ENCODE data around the gene RAD1. TPM values are rescaled to one million over a fixed set of nuclear protein-coding genes. Genes with fewer than 3 reads are reported as not detected.

RAD1 gene
- total RNA-seq, 4 donors from 2014 or later = 9.5 to 33.0 (median 14.5) TPM

DNA sequence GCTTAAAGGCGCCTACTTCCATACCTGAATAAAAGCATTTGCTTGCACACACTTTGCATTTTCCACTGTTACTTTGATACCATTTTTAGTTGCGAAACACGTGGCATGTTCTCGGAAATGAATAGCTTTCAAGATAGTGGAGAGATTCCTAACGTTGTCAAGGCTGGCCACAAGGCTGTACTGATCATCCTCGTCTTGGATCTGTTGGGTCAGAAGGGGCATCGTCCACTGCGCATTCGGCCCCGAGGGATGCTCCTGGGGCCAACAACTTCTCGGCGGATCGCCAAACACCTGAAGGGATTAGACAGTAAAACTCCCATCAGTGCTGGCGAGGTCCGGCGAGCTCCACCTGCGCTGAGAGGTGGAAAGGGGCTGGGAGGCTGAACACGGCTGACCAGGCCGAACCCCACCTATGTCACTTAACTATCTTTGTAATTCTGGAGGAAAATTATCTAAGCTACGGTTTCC lies 599 bp downstream of the RAD1 start:
- Histone ChIP-seq H3K36me3 (peaks cover 0 to 21% (median 0%) of the 10 kb centered on the region in 3 donors), H3K9me3 (no peaks in the 10 kb centered on the region), H3K4me1 (peaks cover 0 to 27% (median 13%) of the 10 kb centered on the region in 4 donors), H3K27me3 (no peaks in the 10 kb centered on the region), H3K27ac (peak overlapping the region; percentile 78 to 90 (median 88)), H3K4me3 (peak overlapping the region; percentile 77 to 96 (median 86))
- no peak for TF ChIP-seq POLR2A (IDR thresholded peaks at IDR 0.05)
- TF ChIP-seq, protein P1, sequence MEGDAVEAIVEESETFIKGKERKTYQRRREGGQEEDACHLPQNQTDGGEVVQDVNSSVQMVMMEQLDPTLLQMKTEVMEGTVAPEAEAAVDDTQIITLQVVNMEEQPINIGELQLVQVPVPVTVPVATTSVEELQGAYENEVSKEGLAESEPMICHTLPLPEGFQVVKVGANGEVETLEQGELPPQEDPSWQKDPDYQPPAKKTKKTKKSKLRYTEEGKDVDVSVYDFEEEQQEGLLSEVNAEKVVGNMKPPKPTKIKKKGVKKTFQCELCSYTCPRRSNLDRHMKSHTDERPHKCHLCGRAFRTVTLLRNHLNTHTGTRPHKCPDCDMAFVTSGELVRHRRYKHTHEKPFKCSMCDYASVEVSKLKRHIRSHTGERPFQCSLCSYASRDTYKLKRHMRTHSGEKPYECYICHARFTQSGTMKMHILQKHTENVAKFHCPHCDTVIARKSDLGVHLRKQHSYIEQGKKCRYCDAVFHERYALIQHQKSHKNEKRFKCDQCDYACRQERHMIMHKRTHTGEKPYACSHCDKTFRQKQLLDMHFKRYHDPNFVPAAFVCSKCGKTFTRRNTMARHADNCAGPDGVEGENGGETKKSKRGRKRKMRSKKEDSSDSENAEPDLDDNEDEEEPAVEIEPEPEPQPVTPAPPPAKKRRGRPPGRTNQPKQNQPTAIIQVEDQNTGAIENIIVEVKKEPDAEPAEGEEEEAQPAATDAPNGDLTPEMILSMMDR (IDR thresholded peaks at IDR 0.05) = no peak
- peak; percentile 21 to 60 (median 54) for DNase-seq

GRCh38 chr5:34913072-34913471 lies 2.2 kb downstream of the RAD1 start:
- TF ChIP-seq POLR2A (IDR thresholded peaks at IDR 0.05) = no peak
- TF ChIP-seq, protein P1 (IDR thresholded peaks at IDR 0.05) = no peak
- H3K27me3 ChIP-seq = no peaks in the 10 kb centered on the region
- no peak for DNase-seq
- H3K9me3 ChIP-seq = no peaks in the 10 kb centered on the region
- no peak overlapping the region for H3K4me3 ChIP-seq
- H3K27ac ChIP-seq = no peak overlapping the region
- peaks cover 0 to 29% (median 0%) of the 10 kb centered on the region in 3 donors for H3K36me3 ChIP-seq
- peaks cover 0 to 27% (median 13%) of the 10 kb centered on the region in 4 donors for H3K4me1 ChIP-seq

GRCh38 chr5:34905564-34905963 lies 9.7 kb downstream of the RAD1 start:
- no peak for TF ChIP-seq POLR2A (IDR thresholded peaks at IDR 0.05)
- TF ChIP-seq, protein P1 (IDR thresholded peaks at IDR 0.05) = peak in 1 of 6 experiments; percentile 18
- Histone ChIP-seq H3K36me3 (peaks cover 0 to 12% (median 0%) of the 10 kb centered on the region in 3 donors), H3K4me3 (no peak overlapping the region), H3K4me1 (no peaks in the 10 kb centered on the region), H3K27ac (no peak overlapping the region), H3K9me3 (no peaks in the 10 kb centered on the region), H3K27me3 (no peaks in the 10 kb centered on the region)
- no peak for DNase-seq

- Histone ChIP-seq H3K36me3 (peaks cover 0 to under 1% (median 0%) of the 10 kb centered on the region in 3 donors), H3K27me3 (no peaks in the 10 kb centered on the region), H3K9me3 (no peaks in the 10 kb centered on the region), H3K27ac (no peak overlapping the region), H3K4me1 (no peaks in the 10 kb centered on the region), H3K4me3 (no peak overlapping the region)
- no peak for DNase-seq
- no peak for TF ChIP-seq POLR2A (IDR thresholded peaks at IDR 0.05)
- TF ChIP-seq, protein P1 (IDR thresholded peaks at IDR 0.05) = no peak
These were observed 12.0 kb downstream of the RAD1 start for GRCh38 chr5:34903260-34903659.

GRCh38 chr5:34900652-34901051 lies 14.7 kb downstream of the RAD1 start:
- TF ChIP-seq, protein P1 (IDR thresholded peaks at IDR 0.05) = no peak
- no peak for TF ChIP-seq POLR2A (IDR thresholded peaks at IDR 0.05)
- H3K9me3 ChIP-seq = no peaks in the 10 kb centered on the region
- no peak overlapping the region for H3K4me3 ChIP-seq
- no peak overlapping the region for H3K27ac ChIP-seq
- H3K4me1 ChIP-seq = no peaks in the 10 kb centered on the region
- no peaks in the 10 kb centered on the region for H3K27me3 ChIP-seq
- no peaks in the 10 kb centered on the region for H3K36me3 ChIP-seq
- no peak for DNase-seq

GRCh38 chr5:34899066-34899465 lies 16.2 kb downstream of the RAD1 start:
- Histone ChIP-seq H3K4me3 (no peak overlapping the region), H3K9me3 (no peaks in the 10 kb centered on the region), H3K36me3 (no peaks in the 10 kb centered on the region), H3K27ac (no peak overlapping the region), H3K27me3 (no peaks in the 10 kb centered on the region), H3K4me1 (no peaks in the 10 kb centered on the region)
- TF ChIP-seq, protein P1 (IDR thresholded peaks at IDR 0.05) = no peak
- no peak for TF ChIP-seq POLR2A (IDR thresholded peaks at IDR 0.05)
- no peak for DNase-seq
